ELR (cell line): Measurements from ENCODE around the gene SERPINI2.

Experiments used
- DNase-seq: peaks from one replicate; pipeline ENCODE4 v3.0.0-alpha.2; 2015; ENCODE audit warnings: low read depth

The SERPINI2 gene

GRCh38 chr3:167473863-167474262 lies at the start of gene SERPINI2:
Gene SERPINI2 (minus strand): TSS chr3:167474042. CDS start chr3:167471834, 2,208 bp downstream.
- DNase-seq = no peak

- no peak for DNase-seq
These were observed 47.1 kb upstream of the SERPINI2 start for GRCh38 chr3:167521006-167521355.

- no peak for DNase-seq
These were observed 46.6 kb upstream of the SERPINI2 start for GRCh38 chr3:167520266-167521005.

- DNase-seq = no peak
These were observed 34.1 kb upstream of the SERPINI2 start for GRCh38 chr3:167507954-167508353.

GRCh38 chr3:167502401-167502800 lies 28.6 kb upstream of the SERPINI2 start:
- DNase-seq = no peak

- no peak for DNase-seq
These were observed 28.1 kb upstream of the SERPINI2 start for GRCh38 chr3:167501941-167502340.

GRCh38 chr3:167497903-167498302 lies 24.1 kb upstream of the SERPINI2 start:
- no peak for DNase-seq

GRCh38 chr3:167493244-167493643 lies 19.4 kb upstream of the SERPINI2 start:
- DNase-seq = peak; percentile 28

GRCh38 chr3:167491621-167492020 lies 17.8 kb upstream of the SERPINI2 start:
- no peak for DNase-seq

- no peak for DNase-seq
These were observed 15.7 kb upstream of the SERPINI2 start for GRCh38 chr3:167489571-167489970.

GRCh38 chr3:167487556-167487955 lies 13.7 kb upstream of the SERPINI2 start:
- DNase-seq = no peak

GRCh38 chr3:167484551-167484950 lies 10.7 kb upstream of the SERPINI2 start:
- no peak for DNase-seq

GRCh38 chr3:167483708-167484475 lies 10.1 kb upstream of the SERPINI2 start:
- no peak for DNase-seq

- no peak for DNase-seq
These were observed 7.3 kb upstream of the SERPINI2 start for GRCh38 chr3:167481164-167481563.

- peak; percentile 4 for DNase-seq
These were observed 6.9 kb upstream of the SERPINI2 start for GRCh38 chr3:167480748-167481147.

- DNase-seq = no peak
These were observed 4.5 kb downstream of the SERPINI2 start for GRCh38 chr3:167469381-167469780.

- DNase-seq = no peak
These were observed 5.8 kb downstream of the SERPINI2 start for GRCh38 chr3:167467848-167468611.

GRCh38 chr3:167466966-167467365 lies 6.9 kb downstream of the SERPINI2 start:
- DNase-seq = no peak

- no peak for DNase-seq
These were observed 17.6 kb downstream of the SERPINI2 start for GRCh38 chr3:167456157-167456799.

GRCh38 chr3:167453815-167454214 lies 20.0 kb downstream of the SERPINI2 start:
- DNase-seq = no peak

GRCh38 chr3:167451282-167451681 lies 22.6 kb downstream of the SERPINI2 start:
- no peak for DNase-seq

- DNase-seq = no peak
These were observed 23.2 kb downstream of the SERPINI2 start for GRCh38 chr3:167450675-167451074.
